ENCODE data around the gene HECW1.

The HECW1 gene

DNA sequence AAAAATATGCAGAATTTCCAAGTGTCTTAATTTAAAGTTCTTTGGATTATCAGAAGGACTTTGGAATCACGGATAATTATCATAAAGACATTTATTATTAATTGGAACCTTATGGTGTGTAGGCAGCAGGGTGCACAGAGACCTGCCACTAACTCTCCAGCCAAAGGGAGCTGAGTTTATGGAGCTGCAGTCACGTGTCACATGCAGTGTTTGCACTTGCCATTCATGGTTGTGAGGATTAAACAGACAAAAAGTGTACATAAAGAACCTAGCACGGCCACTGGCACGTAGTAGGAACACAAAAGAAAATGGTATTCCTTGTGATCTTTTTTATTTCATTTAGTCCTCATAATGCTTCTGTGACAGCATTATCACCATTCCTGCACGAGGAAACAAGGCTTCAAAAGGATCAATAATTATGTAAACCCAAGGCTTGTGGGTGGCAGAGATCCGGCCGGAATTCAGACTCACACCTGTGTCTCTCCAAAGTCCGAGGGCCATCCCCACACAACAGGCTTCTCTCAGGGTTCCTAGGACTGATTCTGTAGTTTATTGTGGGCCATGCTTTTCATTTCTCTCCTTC is 326.5 kb downstream of the HECW1 start:
- Mint-ChIP-seq H3K9me3 (no peaks in the 10 kb centered on the region), H3K27me3 (no peaks in the 10 kb centered on the region), H3K27ac (no peak overlapping the region), H3K36me3 (ENCODE audit: low read depth) (no peaks in the 10 kb centered on the region), H3K4me1 (ENCODE audit: low read depth) (no peaks in the 10 kb centered on the region), H3K4me3 (no peak overlapping the region)
- intact Hi-C loops (cut with micrococcal nuclease), result loop anchor here (5.0 to 10.0 kb wide), 2 partner anchors 396 to 497 kb away; no protein-coding TSS in a partner anchor

DNA sequence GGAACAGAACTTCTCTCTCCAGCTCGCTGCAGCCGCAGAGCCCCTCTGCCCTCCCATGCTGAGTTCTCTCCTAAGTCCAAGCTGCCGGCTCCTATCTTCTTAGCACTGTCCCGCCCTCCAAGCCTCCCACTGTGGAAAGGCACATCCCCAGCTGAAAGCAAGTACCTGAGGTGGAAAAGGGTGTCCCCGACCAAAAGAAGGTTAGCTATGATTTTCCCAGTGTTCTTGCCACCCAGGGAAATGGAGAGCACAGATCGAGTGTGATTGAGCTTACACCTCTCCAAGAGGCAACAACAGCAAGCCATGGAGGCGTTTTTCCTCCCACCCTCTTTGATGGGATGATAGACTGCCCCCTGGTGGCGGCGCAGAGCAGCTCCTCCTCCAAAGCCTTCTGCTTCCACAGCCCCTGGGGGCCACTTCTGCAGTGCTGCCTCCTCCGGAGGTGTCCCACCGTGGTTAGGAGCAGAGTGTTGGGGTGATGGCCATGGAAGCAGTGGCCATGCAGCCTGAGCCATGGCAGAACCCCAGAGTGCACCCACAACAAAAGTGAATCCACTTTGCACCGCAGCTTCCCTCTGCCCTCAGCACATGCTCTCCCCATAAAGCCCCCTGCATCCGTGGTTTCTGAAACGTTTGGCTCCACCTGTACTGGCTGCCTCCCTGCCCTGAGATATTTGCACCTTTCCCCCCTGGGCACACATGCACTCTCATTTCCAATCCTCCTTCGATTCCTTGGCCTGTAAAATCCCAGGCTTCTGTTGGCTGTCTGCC is 327.4 kb downstream of the HECW1 start:
- intact Hi-C loops (cut with micrococcal nuclease), result loop anchor here (5.0 to 10.0 kb wide), 2 partner anchors 395 to 498 kb away; no protein-coding TSS in a partner anchor
- Mint-ChIP-seq H3K27ac (no peak overlapping the region), H3K9me3 (no peaks in the 10 kb centered on the region)

DNA sequence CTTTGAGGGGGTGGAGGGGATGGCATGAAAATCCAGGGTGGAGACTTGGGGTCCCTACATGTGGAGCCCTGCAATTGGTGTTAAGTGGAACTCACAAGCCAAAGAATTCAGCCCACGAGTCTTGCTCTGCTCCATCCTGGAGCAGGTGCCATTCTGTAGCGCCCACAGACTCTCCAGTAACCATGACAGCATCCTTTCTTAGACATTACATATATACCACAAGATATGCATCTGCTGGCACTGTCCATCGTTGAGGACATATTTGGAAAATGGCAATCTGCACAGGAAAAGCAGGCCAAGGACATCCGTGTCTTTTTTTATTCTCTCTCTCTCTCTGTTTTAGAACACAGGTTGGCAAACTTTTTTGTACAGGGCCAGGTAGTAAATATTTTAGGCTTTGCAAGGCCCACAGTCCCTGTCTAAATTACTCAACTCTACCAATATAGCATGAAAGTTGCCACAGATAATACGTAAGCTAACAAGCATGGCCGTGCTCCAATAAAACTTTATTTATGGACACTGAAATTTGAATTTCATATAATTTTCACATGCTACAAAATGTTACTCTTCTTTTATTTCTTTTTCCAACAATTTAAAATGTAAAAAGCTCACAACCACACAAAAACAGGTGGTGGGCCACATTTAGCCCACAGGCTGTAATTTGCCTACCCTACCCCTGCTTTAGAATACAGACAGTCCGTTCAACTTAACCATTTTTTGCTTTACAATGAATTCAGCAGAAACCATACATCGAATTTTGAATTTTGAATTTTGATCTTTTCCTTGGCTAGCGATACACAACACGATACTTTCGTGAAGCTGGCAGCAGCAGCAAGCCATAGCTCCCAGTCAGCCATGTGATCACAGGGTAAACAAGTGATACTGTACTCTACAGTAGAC is 329.0 kb downstream of the HECW1 start:
- Mint-ChIP-seq H3K27me3 (peaks cover 3% of the 10 kb centered on the region), H3K27ac (no peak overlapping the region), H3K9me3 (no peaks in the 10 kb centered on the region), H3K4me3 (no peak overlapping the region), H3K4me1 (ENCODE audit: low read depth) (no peaks in the 10 kb centered on the region), H3K36me3 (ENCODE audit: low read depth) (no peaks in the 10 kb centered on the region)
- intact Hi-C loops (cut with micrococcal nuclease), result no loop called here

More for the DNA sequence above, 327.4 kb downstream of the HECW1 start:
- Mint-ChIP-seq H3K4me1 (ENCODE audit: low read depth) (no peaks in the 10 kb centered on the region), H3K36me3 (ENCODE audit: low read depth) (no peaks in the 10 kb centered on the region), H3K27me3 (peaks cover 3% of the 10 kb centered on the region), H3K4me3 (no peak overlapping the region)

DNA sequence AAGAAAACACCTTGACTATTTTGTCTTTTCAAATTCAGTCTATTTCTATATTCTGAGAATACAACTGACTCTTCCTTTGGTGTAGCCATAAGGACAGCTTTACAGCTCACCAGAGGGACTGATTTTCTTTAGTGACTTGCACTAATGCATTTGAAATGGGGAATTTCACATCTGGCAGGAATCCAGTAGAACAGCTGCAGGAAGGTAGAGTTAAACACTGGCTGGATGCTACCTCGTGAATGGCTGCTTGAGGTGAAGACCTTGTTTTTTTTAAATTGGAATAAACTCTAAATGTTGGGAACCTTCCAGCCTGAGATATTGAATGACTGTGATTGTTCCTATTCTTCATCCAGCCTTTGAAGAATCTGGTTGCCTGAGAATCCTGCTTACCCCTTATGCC is 330.9 kb downstream of the HECW1 start:
- H3K27me3 Mint-ChIP-seq, result peaks cover 3% of the 10 kb centered on the region
- no peak overlapping the region for H3K4me3 Mint-ChIP-seq
- H3K9me3 Mint-ChIP-seq, result no peaks in the 10 kb centered on the region
- no peaks in the 10 kb centered on the region for H3K4me1 Mint-ChIP-seq (ENCODE audit: low read depth)
- H3K36me3 Mint-ChIP-seq (ENCODE audit: low read depth), result no peaks in the 10 kb centered on the region
- intact Hi-C loops (cut with micrococcal nuclease), result no loop called here
- H3K27ac Mint-ChIP-seq, result no peak overlapping the region

DNA sequence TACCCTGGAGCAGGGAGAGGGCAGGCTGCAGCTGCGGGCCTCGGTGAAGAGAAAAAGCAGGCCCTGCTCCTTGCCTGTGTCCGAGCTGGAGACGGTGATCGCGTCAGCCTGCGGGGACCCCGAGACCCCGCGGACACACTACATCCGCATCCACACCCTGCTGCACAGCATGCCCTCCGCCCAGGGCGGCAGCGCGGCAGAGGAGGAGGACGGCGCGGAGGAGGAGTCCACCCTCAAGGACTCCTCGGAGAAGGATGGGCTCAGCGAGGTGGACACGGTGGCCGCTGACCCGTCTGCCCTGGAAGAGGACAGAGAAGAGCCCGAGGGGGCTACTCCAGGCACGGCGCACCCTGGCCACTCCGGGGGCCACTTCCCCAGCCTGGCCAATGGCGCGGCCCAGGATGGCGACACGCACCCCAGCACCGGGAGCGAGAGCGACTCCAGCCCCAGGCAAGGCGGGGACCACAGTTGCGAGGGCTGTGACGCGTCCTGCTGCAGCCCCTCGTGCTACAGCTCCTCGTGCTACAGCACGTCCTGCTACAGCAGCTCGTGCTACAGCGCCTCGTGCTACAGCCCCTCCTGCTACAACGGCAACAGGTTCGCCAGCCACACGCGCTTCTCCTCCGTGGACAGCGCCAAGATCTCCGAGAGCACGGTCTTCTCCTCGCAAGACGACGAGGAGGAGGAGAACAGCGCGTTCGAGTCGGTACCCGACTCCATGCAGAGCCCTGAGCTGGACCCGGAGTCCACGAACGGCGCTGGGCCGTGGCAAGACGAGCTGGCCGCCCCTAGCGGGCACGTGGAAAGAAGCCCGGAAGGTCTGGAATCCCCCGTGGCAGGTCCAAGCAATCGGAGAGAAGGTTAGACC is 332.5 kb downstream of the HECW1 start:
- intact Hi-C loops (cut with micrococcal nuclease), result no loop called here
- H3K4me1 Mint-ChIP-seq (ENCODE audit: low read depth), result peaks cover 2% of the 10 kb centered on the region
- no peaks in the 10 kb centered on the region for H3K36me3 Mint-ChIP-seq (ENCODE audit: low read depth)
- no peaks in the 10 kb centered on the region for H3K9me3 Mint-ChIP-seq
- H3K27me3 Mint-ChIP-seq, result peaks cover 3% of the 10 kb centered on the region
- no peak overlapping the region for H3K27ac Mint-ChIP-seq
- H3K4me3 Mint-ChIP-seq, result no peak overlapping the region

DNA sequence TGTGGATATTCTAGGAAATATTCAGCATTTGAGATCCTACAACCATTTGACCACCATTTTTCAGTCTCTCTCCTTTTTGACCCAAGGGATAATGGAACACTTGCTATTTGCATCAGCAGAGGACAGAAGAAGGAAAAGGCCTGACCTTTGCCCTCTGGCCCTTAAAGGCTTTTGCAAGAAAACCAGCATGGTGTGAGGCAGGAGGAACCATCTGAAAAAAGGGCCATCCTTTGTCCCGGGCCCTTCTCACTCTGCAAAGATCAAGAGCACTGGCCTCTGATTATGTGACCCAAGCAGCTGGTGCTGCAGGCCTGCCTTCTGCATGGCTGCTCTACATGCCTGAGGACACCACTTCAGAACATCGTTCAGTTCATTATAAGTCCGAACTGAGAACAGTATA is 337.1 kb downstream of the HECW1 start:
- Mint-ChIP-seq H3K9me3 (no peaks in the 10 kb centered on the region), H3K4me3 (no peak overlapping the region), H3K27ac (no peak overlapping the region), H3K27me3 (no peaks in the 10 kb centered on the region), H3K36me3 (ENCODE audit: low read depth) (no peaks in the 10 kb centered on the region), H3K4me1 (ENCODE audit: low read depth) (peaks cover 5% of the 10 kb centered on the region)
- intact Hi-C loops (cut with micrococcal nuclease), result no loop called here

DNA sequence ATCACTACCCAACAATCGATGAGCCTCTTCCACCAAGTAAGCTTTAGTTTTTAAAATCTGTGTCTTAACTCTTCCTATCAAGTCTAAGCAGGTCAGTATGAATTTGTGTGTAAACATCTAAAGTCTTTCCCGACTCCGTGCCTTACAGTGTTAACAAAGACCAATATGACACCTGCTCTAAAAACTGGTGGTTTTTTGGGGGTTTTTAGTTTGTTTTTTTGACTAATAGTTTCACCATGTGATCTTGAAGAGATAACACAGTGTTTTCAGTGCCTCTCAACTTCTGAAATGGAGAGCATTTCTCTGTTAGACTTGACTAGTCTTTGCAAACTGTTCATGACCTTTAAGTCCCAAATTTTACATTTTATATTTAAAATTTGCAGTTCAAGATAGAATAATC is 338.4 kb downstream of the HECW1 start:
- Mint-ChIP-seq H3K4me1 (ENCODE audit: low read depth) (peaks cover 11% of the 10 kb centered on the region), H3K4me3 (no peak overlapping the region), H3K9me3 (no peaks in the 10 kb centered on the region), H3K36me3 (ENCODE audit: low read depth) (no peaks in the 10 kb centered on the region), H3K27ac (no peak overlapping the region), H3K27me3 (no peaks in the 10 kb centered on the region)
- intact Hi-C loops (cut with micrococcal nuclease), result loop anchor here (10.0 kb wide), 1 partner anchor 254 kb away; no protein-coding TSS in a partner anchor

DNA sequence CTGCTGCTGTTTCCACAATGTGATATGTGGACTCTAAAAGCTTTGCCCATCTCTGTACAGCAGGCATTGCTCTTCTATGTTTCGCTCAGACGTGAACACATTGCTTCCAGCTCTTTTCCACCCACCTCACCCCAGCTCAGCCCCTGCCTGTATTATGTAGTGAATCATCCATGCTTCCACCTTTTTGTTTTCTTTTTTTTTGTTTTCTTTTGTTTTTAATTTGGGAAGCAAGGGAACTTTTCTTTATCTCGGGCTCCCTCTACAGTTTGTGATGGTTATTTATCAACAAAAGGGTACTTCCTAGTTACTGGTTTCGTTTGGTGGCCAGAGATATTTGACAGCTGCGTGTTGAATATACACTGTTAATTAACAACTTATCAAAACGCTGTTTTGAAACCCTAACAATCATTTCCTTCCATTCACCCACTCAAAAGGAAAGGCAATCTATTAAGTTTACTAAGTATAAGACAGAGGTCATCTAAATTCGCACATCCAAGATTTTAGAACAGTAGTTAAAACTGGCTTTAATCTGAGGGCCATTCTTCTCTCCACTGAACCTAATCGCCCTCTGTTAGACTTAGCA is 342.6 kb downstream of the HECW1 start:
- H3K36me3 Mint-ChIP-seq (ENCODE audit: low read depth), result no peaks in the 10 kb centered on the region
- no peak overlapping the region for H3K27ac Mint-ChIP-seq
- H3K4me1 Mint-ChIP-seq (ENCODE audit: low read depth), result peaks cover 13% of the 10 kb centered on the region
- H3K9me3 Mint-ChIP-seq, result no peaks in the 10 kb centered on the region
- intact Hi-C loops (cut with micrococcal nuclease), result loop anchor here (10.0 kb wide), 1 partner anchor 250 kb away; no protein-coding TSS in a partner anchor
- H3K27me3 Mint-ChIP-seq, result no peaks in the 10 kb centered on the region
- H3K4me3 Mint-ChIP-seq, result no peak overlapping the region

DNA sequence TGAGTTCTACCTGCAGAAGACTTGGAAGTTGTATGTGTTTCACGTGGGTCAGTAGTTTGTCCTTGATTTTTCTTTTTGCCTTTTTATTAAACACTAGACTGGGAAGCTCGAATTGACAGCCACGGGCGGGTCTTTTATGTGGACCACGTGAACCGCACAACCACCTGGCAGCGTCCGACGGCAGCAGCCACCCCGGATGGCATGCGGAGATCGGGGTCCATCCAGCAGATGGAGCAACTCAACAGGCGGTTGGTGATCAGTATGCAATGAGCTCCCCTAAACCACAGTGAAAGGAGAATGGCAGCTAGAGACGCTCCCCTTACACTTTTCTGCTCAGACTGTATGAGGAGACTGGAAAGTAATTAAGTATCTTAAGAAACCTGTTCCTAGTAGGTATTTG is 343.8 kb downstream of the HECW1 start:
- peaks cover 11% of the 10 kb centered on the region for H3K4me1 Mint-ChIP-seq (ENCODE audit: low read depth)
- H3K27me3 Mint-ChIP-seq, result no peaks in the 10 kb centered on the region
- H3K36me3 Mint-ChIP-seq (ENCODE audit: low read depth), result no peaks in the 10 kb centered on the region
- intact Hi-C loops (cut with micrococcal nuclease), result loop anchor here (10.0 kb wide), 1 partner anchor 249 kb away; no protein-coding TSS in a partner anchor
- H3K4me3 Mint-ChIP-seq, result no peak overlapping the region
- no peak overlapping the region for H3K27ac Mint-ChIP-seq
- no peaks in the 10 kb centered on the region for H3K9me3 Mint-ChIP-seq

DNA sequence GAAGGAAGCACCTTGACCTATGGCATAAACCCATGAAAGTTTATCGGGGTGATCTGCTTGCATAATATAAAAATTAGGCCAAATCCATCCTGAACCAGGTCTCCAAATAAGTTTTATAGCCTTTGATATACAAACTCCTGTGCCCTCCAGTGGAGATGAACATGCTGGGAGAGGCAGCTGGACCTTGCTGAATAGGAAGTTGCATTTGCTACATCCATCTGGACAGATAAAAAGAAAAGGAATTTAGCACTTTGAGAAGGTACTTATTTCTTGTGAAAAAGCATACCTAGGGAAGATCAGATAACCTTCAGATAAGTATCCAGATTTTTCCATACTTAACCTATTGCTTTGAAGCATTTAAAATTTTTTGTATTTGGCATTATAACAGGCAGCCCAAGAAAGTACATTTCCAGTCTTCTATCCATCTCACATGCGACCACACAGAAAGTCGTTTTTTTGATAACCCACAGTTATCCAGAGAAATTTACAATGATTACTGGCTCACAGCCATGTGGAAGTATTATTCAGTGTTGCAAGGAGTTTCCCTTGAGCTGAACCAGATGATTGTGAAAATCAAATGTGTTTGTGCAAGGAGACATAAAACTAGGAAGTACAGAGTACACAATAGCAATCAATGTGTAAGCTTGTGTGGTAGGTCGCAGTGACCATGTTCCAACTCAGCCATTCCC is 346.0 kb downstream of the HECW1 start:
- H3K27ac Mint-ChIP-seq, result no peak overlapping the region
- intact Hi-C loops (cut with micrococcal nuclease), result loop anchor here (10.0 kb wide), 1 partner anchor 246 kb away; no protein-coding TSS in a partner anchor
- H3K36me3 Mint-ChIP-seq (ENCODE audit: low read depth), result no peaks in the 10 kb centered on the region
- no peak overlapping the region for H3K4me3 Mint-ChIP-seq
- no peaks in the 10 kb centered on the region for H3K9me3 Mint-ChIP-seq
- peaks cover 11% of the 10 kb centered on the region for H3K4me1 Mint-ChIP-seq (ENCODE audit: low read depth)
- no peaks in the 10 kb centered on the region for H3K27me3 Mint-ChIP-seq

DNA sequence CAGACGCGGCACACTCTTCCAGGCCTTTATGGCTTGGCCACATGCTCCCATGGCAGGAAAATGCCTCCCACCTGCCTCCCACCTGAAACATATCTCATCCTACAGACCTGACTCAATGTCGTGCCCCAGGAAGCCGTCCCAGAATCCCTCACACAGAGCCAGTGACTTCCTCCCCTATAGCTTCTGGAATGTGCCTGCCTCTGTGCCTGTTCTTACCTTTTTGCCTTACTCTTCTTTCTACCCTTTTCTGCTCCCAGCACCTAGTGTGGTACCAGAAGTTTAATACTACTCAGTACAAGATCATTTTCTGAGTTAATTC is 346.5 kb downstream of the HECW1 start:
- H3K27me3 Mint-ChIP-seq, result peaks cover 3% of the 10 kb centered on the region
- H3K4me1 Mint-ChIP-seq (ENCODE audit: low read depth), result peaks cover 11% of the 10 kb centered on the region

DNA sequence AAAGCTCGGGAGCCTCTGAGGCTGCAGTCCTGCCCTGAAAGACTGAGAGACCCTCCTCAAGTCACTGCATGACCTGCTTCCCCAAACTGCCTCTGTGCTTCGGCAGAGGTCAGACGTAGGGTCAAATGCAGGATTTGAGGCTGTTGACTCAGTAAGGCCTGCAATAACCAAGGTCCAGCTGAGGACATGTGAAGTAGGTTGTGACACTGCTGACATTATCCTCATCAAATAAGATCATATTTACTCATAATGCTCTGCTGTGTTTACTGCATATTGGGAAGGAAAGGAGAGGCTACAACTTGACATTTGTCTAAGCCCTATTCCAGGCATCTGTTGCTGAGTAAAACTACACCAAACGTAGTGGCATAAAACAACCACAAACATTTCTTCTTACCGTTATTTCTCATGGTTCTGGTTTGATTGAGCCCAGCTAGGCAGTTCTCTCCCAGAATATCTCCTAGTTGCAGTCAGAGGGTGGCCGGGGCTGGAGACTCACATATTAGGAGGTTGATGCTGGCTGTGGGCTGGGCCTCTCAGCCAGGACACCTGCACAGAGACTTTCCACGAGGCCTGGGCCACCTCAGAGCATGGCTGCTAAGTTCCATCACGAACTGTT is 348.4 kb downstream of the HECW1 start:
- peaks cover 10% of the 10 kb centered on the region for H3K4me1 Mint-ChIP-seq (ENCODE audit: low read depth)
- H3K27me3 Mint-ChIP-seq, result peaks cover 3% of the 10 kb centered on the region
- H3K27ac Mint-ChIP-seq, result no peak overlapping the region
- no peaks in the 10 kb centered on the region for H3K9me3 Mint-ChIP-seq
- H3K4me3 Mint-ChIP-seq, result no peak overlapping the region
- intact Hi-C loops (cut with micrococcal nuclease), result no loop called here
- H3K36me3 Mint-ChIP-seq (ENCODE audit: low read depth), result no peaks in the 10 kb centered on the region

More for the DNA sequence above, 346.5 kb downstream of the HECW1 start:
- Mint-ChIP-seq H3K36me3 (ENCODE audit: low read depth) (no peaks in the 10 kb centered on the region), H3K4me3 (no peak overlapping the region), H3K27ac (no peak overlapping the region), H3K9me3 (no peaks in the 10 kb centered on the region)
- intact Hi-C loops (cut with micrococcal nuclease), result loop anchor here (10.0 kb wide), 1 partner anchor 246 kb away; no protein-coding TSS in a partner anchor

Data from dendritic cell treated with granulocyte-macrophage colony-stimulating factor and Interleukin-4, amounts not matched to agents 40 ng/mL and 50 ng/mL, for 4 days (primary cell).